HG03135 (cell line): ENCODE results near the gene OR12D3.
"Not testable (repeated sequence)": the region's sequence is repeated elsewhere in the genome, so short reads cannot be mapped to it uniquely, and the experiment has no call there.

Experiments
- ATAC-seq: cut with Tn5 transposase; IDR thresholded peaks from one replicate; pipeline ENCODE4 v1.9.1; 2021; ENCODE audit warnings: mild to moderate bottlenecking, moderate library complexity; ENCODE audit not compliant: unreplicated experiment

OR12D3 gene

GRCh38 chr6:29375191-29375590 is at the start of gene OR12D3:
OR12D3 (minus strand) TSS chr6:29375291; CDS start chr6:29375287, 4 bp downstream.
- no peak for ATAC-seq

GRCh38 chr6:29424575-29424974 is 49.5 kb upstream of the OR12D3 start:
- no peak for ATAC-seq

GRCh38 chr6:29424168-29424567 is 49.1 kb upstream of the OR12D3 start:
- no peak for ATAC-seq

DNA sequence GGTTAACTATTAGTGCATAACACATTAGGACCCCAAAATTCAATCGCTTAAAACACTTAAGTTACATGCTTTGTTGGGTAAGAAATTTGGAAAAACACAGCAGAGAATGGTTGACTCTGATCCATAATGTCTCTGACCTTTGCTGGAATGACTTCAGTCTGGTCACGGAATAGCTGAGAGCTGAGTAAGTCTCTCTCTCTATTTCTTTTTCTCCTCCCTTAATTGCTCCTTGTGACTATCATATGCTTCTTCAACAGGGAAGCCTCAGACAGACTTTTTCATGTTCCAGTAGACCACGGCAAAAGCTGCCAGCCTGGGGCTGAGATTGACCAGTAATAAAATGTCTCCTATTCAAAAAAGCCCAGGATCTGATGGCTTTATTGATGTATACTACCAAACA is 44.4 kb upstream of the OR12D3 start:
- no peak for ATAC-seq

- ATAC-seq: no peak
Observed at GRCh38 chr6:29414588-29414987, 39.5 kb upstream of the OR12D3 start, which contains the start of gene OR12D1. OR12D1 (plus strand) TSS chr6:29414928.

- ATAC-seq: no peak
Observed at GRCh38 chr6:29403801-29404200, 28.7 kb upstream of the OR12D3 start.

- no peak for ATAC-seq
Observed at GRCh38 chr6:29399525-29399924, 24.4 kb upstream of the OR12D3 start.

- no peak for ATAC-seq
Observed at GRCh38 chr6:29395331-29395730, 20.2 kb upstream of the OR12D3 start, which contains the start of gene OR12D2. OR12D2 (plus strand) TSS chr6:29395631; CDS start chr6:29396700, 1,069 bp downstream.

DNA sequence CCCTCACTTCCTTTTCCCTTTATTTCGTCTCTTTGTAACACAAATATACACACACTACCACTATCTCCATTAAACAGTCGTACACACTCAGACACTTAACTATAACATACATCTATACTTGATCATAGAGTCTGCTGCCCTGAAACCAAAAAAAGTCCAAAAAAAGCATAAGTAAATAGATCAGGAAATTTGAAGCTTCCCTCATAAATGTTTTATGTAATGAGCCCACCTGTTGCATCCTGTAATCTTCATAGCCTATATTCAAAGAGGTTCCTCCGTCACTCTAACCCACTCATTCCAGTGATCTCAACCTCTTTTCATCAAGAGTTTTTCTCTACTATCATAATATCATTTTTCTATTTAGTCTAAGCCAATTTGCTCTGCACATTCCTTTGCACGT is 13.4 kb upstream of the OR12D3 start:
- no peak for ATAC-seq

DNA sequence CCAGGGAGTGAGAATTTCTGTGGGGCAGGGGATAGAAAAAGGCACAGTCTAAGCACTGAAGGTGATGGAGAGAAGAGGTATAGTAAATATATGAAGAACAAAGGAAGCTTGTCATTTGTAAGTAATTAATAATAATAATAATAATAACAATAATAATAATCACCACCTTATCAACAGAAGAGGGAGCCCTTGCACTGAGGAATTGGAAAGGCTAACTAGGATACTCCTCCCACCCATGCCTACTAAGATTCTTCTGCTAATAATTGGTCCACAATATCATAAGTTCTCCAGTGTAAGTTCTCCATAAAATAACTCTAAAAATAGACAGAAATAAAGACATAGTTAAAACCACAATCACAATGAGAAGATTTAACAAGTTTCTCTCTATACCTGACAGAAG is 912 bp upstream of the OR12D3 start:
- ATAC-seq: no peak

GRCh38 chr6:29368765-29369164 is 6.3 kb downstream of the OR12D3 start, which contains the start of gene OR5V1:
OR5V1 (minus strand) TSS chr6:29368865; CDS start chr6:29356195, 12,670 bp downstream.
- ATAC-seq: no peak

DNA sequence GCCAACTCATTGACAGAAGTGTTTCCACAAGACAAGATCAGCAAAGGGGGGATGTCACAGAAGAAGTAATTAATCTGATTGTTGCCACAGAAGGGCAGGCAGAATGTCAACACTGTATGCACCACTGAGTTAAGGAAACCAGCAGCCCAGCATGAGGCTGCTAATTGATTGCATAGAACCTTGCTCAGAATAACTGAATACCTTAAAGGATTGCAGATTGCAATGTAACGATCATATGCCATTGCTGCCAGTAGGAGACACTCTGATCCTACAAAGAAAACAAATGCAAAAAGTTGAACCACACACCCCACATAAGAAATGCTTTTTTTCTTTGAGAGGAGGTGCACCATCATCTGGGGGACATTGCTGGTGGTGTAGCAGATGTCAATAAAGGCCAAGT is 19.5 kb downstream of the OR12D3 start:
- ATAC-seq: no peak

DNA sequence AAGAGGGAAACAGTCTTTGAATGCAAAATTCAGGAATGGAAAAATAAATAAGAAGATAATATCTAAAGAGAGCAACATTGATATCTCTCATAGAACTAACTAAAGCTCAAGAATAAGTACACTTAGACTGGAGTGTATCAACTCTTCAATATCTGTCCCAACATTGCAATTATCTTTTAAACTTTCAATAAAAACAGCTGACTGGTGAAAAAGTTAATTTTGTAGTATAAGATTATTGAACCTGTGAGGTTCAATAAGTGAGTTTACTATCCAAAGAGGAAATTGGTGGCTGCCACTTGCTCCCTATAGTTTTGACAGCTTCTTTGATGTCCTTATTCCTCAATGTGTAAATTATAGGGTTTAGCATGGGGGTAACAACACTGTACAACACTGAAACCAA is 20.1 kb downstream of the OR12D3 start:
- ATAC-seq: no peak

DNA sequence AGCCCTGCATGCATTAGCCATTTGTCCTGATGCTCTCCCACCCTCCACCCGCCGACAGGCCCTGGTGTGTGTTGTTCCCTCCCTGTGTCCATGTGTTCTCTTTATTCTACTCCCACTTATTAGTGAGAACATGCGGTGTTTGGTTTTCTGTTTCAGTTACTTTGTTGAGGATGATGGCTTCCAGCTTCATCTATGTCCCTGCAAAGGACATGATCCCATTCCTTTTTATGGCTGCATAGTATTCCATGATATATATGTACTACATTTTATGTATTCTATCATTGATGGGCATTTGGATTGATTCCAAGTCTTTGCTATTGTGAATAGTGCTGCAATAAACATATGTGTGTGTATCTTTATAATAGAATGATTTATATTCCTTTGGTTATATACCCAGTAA is 25.7 kb downstream of the OR12D3 start:
- not testable (repeated sequence) for ATAC-seq

DNA sequence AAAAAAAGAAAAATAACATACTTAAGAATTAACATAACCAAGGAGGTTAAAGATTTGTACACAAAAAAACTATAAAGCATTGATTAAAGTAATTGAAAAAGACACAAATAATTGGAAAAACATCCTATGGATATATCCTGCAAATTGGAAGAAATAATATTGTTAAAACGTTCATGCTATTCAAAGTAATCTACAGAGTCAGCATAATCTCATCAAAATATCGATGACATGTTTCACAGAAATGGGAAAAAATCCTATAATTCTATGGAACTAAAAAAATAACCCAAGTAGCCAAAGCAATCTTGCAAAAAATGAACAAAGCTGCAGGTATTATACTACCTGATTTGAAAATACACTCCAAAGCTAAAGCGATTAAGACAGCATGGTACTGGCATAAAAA is 29.7 kb downstream of the OR12D3 start:
- no peak for ATAC-seq

GRCh38 chr6:29336269-29336668 is 38.8 kb downstream of the OR12D3 start:
- no peak for ATAC-seq

DNA sequence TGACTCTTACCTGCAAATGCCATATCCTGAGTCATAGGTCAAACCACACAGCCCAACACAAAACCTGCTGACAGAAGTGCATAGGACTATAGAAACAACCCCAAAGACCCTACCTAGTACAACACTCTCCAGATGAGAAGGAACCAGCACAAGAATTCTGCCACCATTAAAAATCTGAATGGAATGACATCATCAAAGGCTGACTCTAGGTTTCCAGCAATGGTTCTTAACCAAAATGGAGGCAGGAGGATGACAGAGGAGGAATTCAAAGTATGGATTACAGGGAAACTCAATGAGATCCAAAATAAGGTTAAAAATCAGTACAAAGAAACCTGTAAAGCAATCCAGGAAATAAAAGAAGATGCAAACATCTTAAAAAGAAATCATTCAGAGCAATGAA is 42.4 kb downstream of the OR12D3 start:
- ATAC-seq: no peak

GRCh38 chr6:29325777-29326176 is 49.3 kb downstream of the OR12D3 start:
- ATAC-seq: no peak
